Mesenchymal stem cell (in vitro differentiated cells and primary cell): ENCODE measurements around the gene ARFIP1.

ENCODE experiments used
- DNase-seq: peaks from one replicate; pipeline ENCODE4 v3.0.0-alpha.2; 2013
- H2AFZ ChIP-seq: one replicate; pipeline ENCODE4 v1.6.1; 2013; ENCODE audit warnings: low read depth, mild to moderate bottlenecking, control low read depth, inconsistent platforms, low read length, moderate library complexity
- H2AK5ac ChIP-seq: 2 replicates; pipeline ENCODE4 v1.6.1; 2013; ENCODE audit warnings: low read length, moderate library complexity, mild to moderate bottlenecking, inconsistent platforms; ENCODE audit not compliant: severe bottlenecking
- H2BK120ac ChIP-seq: one replicate; pipeline ENCODE4 v1.6.1; 2013; ENCODE audit warnings: low read depth, mild to moderate bottlenecking, inconsistent platforms, low read length, moderate library complexity
- H2BK12ac ChIP-seq, 2 experiments: one replicate each; pipeline ENCODE4 v1.6.1; 2013; ENCODE audit warnings: inconsistent platforms in 2 of 2, low read length in 2 of 2, mild to moderate bottlenecking in 2 of 2, moderate library complexity in 2 of 2, control low read depth in 1 of 2
- H2BK15ac ChIP-seq: one replicate; pipeline ENCODE4 v1.6.1; 2013; ENCODE audit warnings: mild to moderate bottlenecking, low read depth, inconsistent platforms; ENCODE audit not compliant: poor library complexity, severe bottlenecking
- H2BK5ac ChIP-seq: 2 replicates; pipeline ENCODE4 v1.6.1; 2013; ENCODE audit warnings: low read depth, mild to moderate bottlenecking, low read length, control low read depth, inconsistent platforms; ENCODE audit not compliant: poor library complexity, severe bottlenecking
- H3K14ac ChIP-seq, 2 experiments: one replicate each; pipeline ENCODE4 v1.6.1; 2013; ENCODE audit warnings: inconsistent platforms in 2 of 2, low read length in 2 of 2, control low read depth in 1 of 2, mild to moderate bottlenecking in 1 of 2, moderate library complexity in 1 of 2
- H3K18ac ChIP-seq, 2 experiments: one replicate each; pipeline ENCODE4 v1.6.1; 2013; ENCODE audit warnings: inconsistent platforms in 2 of 2, low read length in 2 of 2, control low read depth in 1 of 2, low read depth in 1 of 2, mild to moderate bottlenecking in 1 of 2
- H3K23ac ChIP-seq, 2 experiments: one replicate each; pipeline ENCODE4 v1.6.1; 2013; ENCODE audit warnings: inconsistent platforms in 2 of 2, low read length in 2 of 2, mild to moderate bottlenecking in 2 of 2, moderate library complexity in 2 of 2, control low read depth in 1 of 2
- H3K27ac ChIP-seq: 2 replicates; pipeline ENCODE4 v1.5.1; 2013; ENCODE audit warnings: mild to moderate bottlenecking, moderate library complexity, low read length, control low read depth, inconsistent platforms; ENCODE audit not compliant: poor library complexity, severe bottlenecking
- H3K27me3 ChIP-seq, 2 experiments: 2 replicates each; pipeline versions ENCODE4 v1.6.1 to v1.7.0; 2013; ENCODE audit warnings: low read length in 2 of 2, mild to moderate bottlenecking in 2 of 2, moderate library complexity in 2 of 2, control low read depth in 1 of 2, inconsistent platforms in 1 of 2; ENCODE audit not compliant: control insufficient read depth in 1 of 2, insufficient read depth in 1 of 2
- H3K36me3 ChIP-seq, 2 experiments: 2 replicates each; pipeline versions ENCODE4 v1.6.1 to v1.7.0; 2013; ENCODE audit warnings: low read length in 2 of 2, control low read depth in 1 of 2, inconsistent platforms in 1 of 2, low read depth in 1 of 2, mild to moderate bottlenecking in 1 of 2; ENCODE audit not compliant: insufficient read depth in 2 of 2, control insufficient read depth in 1 of 2
- H3K4ac ChIP-seq, 2 experiments: one replicate each; pipeline ENCODE4 v1.6.1; 2013; ENCODE audit warnings: inconsistent platforms in 2 of 2, low read length in 2 of 2, mild to moderate bottlenecking in 2 of 2, moderate library complexity in 2 of 2, control low read depth in 1 of 2, low read depth in 1 of 2
- H3K4me1 ChIP-seq: 2 replicates; pipeline ENCODE4 v1.6.1; 2013; ENCODE audit warnings: low read depth, low read length, control low read depth; ENCODE audit not compliant: control insufficient read depth, insufficient read depth
- H3K4me2 ChIP-seq: 2 replicates; pipeline ENCODE4 v1.6.1; 2013; ENCODE audit warnings: low read length, mild to moderate bottlenecking, inconsistent platforms; ENCODE audit not compliant: poor library complexity, severe bottlenecking
- H3K4me3 ChIP-seq, 2 experiments: 2 replicates each; pipeline versions ENCODE4 v1.5.1 to v1.7.0; 2013; ENCODE audit warnings: low read length in 2 of 2, mild to moderate bottlenecking in 2 of 2, control low read depth in 1 of 2, low read depth in 1 of 2; ENCODE audit not compliant: insufficient read depth in 1 of 2
- H3K79me1 ChIP-seq: replicated peaks from 2 replicates; pipeline ENCODE4 v1.6.1; 2013; ENCODE audit warnings: mild to moderate bottlenecking, control low read depth, low read length, inconsistent platforms; ENCODE audit not compliant: poor library complexity, severe bottlenecking
- H3K9ac ChIP-seq: 2 replicates; pipeline ENCODE4 v1.7.0; 2013; ENCODE audit warnings: mild to moderate bottlenecking, low read length, moderate library complexity
- H3K9me3 ChIP-seq: 2 replicates; pipeline ENCODE4 v1.7.0; 2013; ENCODE audit warnings: mild to moderate bottlenecking, low read length; ENCODE audit not compliant: control insufficient read depth
- H4K8ac ChIP-seq: one replicate; pipeline ENCODE4 v1.6.1; 2013; ENCODE audit warnings: inconsistent platforms, mild to moderate bottlenecking, low read length, moderate library complexity
- H4K91ac ChIP-seq: one replicate; pipeline ENCODE4 v1.6.1; 2013; ENCODE audit warnings: mild to moderate bottlenecking, low read length, inconsistent platforms
- WGBS: methylation state at CpG from one replicate; pipeline ENCODE4 v1.1.7; 2013; ENCODE audit warnings: mixed read lengths; 5-methylcytosine and 5-hydroxymethylcytosine counted together

Gene ARFIP1

DNA sequence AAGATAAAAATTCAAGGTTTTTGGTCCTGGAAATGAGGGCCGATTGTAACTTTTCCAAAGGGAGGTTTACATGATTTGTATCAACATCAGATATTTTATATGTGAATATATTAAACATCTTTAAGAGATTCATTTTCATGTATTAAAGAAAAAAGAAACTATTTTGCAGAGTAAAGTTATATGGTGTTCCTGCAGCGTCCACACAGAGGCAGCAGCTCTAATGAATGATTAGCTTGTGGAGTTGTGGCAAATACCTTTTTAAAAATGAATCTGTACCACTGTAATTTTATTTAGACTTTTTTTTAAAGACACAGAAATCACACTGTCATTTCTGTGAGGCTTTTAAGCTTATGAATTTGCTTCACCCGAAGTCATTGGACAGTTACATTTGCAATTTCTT, 130.8 kb downstream of the ARFIP1 start:
- no peak overlapping the region for H2AFZ ChIP-seq
- H3K9me3 ChIP-seq, result no peaks in the 10 kb centered on the region
- H3K9ac ChIP-seq, result no peak overlapping the region
- no peak overlapping the region for H4K8ac ChIP-seq
- no peaks in the 10 kb centered on the region for H3K27me3 ChIP-seq
- H3K79me1 ChIP-seq, result peaks cover 1% of the 10 kb centered on the region
- H3K23ac ChIP-seq, result no peak overlapping the region
- DNase-seq, result no peak
- no peak overlapping the region for H2BK5ac ChIP-seq
- no peak overlapping the region for H2BK15ac ChIP-seq
- peaks cover 0 to 42% of the 10 kb centered on the region in 2 experiments for H3K36me3 ChIP-seq
- 83% methylated on average over 1 of the region's 3 CpGs for WGBS
- H2BK120ac ChIP-seq, result no peak overlapping the region
- H2BK12ac ChIP-seq, result no peak overlapping the region
- no peak overlapping the region for H3K27ac ChIP-seq
- H2AK5ac ChIP-seq, result no peak overlapping the region
- no peak overlapping the region for H3K4me3 ChIP-seq
- no peak overlapping the region for H3K4me2 ChIP-seq
- no peak overlapping the region for H4K91ac ChIP-seq
- no peak overlapping the region for H3K14ac ChIP-seq
- no peaks in the 10 kb centered on the region for H3K4me1 ChIP-seq
- H3K18ac ChIP-seq, result no peak overlapping the region
- no peak overlapping the region for H3K4ac ChIP-seq

DNA sequence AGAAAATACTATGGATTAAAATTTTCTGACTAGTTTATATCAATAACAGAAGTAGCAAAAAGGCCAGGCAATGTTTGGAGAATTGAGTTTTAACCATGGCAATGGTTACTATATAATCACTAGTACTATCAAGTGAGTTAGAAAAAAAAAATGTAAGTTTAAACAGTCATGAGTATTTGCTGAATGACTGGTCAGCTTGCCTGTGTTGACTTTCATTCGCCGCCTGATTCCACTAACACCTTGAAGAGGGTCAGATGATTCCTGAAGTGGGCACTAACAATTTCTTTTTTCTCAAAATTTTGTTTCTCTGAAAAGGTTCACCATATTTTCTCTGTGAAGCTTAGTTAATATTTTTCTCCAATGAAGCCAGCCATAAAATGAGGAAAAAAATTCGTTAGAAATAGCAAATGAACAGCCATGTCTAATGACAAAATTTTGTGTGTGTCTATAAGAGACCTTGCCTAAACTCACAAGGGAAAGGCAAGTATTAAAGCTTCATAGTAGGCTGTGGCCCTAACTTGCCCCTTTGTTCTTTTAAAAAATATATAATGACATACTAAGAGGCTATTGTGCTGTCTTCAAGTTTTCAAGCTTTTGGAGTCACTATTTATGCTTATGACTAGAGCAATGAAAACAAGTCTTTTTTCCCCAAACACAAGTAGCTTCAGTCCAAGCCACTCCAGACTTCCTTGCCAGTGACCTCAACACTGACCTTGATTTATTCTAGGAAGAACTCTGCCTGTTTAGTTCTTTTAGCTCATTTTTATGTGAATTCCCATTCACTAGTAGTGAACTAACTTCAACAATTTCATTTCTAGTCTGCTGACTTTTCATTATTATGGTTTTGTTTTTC, 138.0 kb downstream of the ARFIP1 start:
- Histone ChIP-seq H2BK15ac (no peak overlapping the region), H2BK5ac (no peak overlapping the region), H3K9me3 (peaks cover 30% of the 10 kb centered on the region), H2AFZ (no peak overlapping the region), H2BK120ac (no peak overlapping the region), H3K27me3 (no peaks in the 10 kb centered on the region), H3K79me1 (no peaks in the 10 kb centered on the region), H2AK5ac (no peak overlapping the region), H3K9ac (no peak overlapping the region), H3K36me3 (peaks cover 0 to 16% of the 10 kb centered on the region in 2 experiments), H3K14ac (no peak overlapping the region), H4K8ac (no peak overlapping the region), H2BK12ac (no peak overlapping the region), H3K4me3 (no peak overlapping the region), H3K4me2 (no peak overlapping the region), H3K4ac (no peak overlapping the region), H3K4me1 (no peaks in the 10 kb centered on the region), H3K18ac (no peak overlapping the region), H3K23ac (no peak overlapping the region), H3K27ac (no peak overlapping the region), H4K91ac (no peak overlapping the region)
- 100% methylated on average over 2 of the region's 3 CpGs for WGBS
- DNase-seq, result no peak

DNA sequence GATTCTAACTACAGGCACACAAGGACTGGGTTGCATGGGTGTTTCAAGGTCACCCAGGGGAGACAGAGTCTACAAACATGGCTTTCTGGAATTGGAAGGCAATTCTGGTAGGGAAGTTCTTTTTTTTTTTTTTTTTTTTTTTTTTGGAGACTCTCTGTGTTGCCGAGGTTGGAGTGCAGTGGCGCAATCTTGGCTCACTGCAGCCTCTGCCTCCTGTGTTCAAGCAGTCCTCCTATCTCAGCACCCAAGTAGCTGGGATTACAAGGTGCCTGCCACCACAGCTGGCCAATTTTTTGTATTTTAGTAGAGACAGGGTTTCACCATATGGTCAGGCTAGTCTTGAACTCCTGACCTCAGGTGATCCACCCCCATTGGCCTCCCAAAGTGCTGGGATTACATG, 140.1 kb downstream of the ARFIP1 start:
- Histone ChIP-seq H2BK120ac (no peak overlapping the region), H2BK5ac (no peak overlapping the region), H3K27me3 (no peaks in the 10 kb centered on the region), H3K79me1 (no peaks in the 10 kb centered on the region), H2AFZ (no peak overlapping the region), H2AK5ac (no peak overlapping the region), H4K8ac (no peak overlapping the region), H3K4me2 (no peak overlapping the region), H2BK12ac (no peak overlapping the region), H3K23ac (no peak overlapping the region), H4K91ac (no peak overlapping the region), H2BK15ac (no peak overlapping the region), H3K4ac (no peak overlapping the region), H3K27ac (no peak overlapping the region), H3K9me3 (peaks cover 30% of the 10 kb centered on the region), H3K14ac (no peak overlapping the region), H3K18ac (no peak overlapping the region), H3K4me3 (peak overlapping the region in 1 of 2 experiments; percentile 33), H3K9ac (no peak overlapping the region), H3K36me3 (peaks cover 0 to 13% of the 10 kb centered on the region in 2 experiments), H3K4me1 (no peaks in the 10 kb centered on the region)
- DNase-seq, result no peak
- no CpG with 5 or more reads among the region's 2 CpGs for WGBS

DNA sequence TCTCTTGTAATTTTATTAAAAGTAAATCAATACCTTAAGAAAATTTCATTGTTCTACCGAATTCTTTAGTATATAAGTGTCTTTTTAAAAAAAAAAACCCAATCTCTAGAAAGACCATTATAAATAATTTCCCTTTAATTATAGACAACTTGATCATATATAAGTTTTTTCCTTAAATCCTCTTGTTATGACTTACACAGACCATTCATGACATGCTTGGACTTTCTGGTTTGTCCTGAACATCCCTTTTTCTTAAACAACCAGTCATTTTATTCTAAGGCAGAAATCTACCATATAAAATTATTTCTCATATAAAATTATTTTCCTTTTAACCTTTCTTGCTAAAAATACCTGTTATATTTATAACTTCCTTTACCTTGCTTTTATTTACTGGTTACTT, 141.0 kb downstream of the ARFIP1 start:
- Histone ChIP-seq H3K14ac (no peak overlapping the region), H2AK5ac (no peak overlapping the region), H3K36me3 (peaks cover 0 to 13% of the 10 kb centered on the region in 2 experiments), H2BK12ac (no peak overlapping the region), H3K79me1 (no peaks in the 10 kb centered on the region), H3K4me3 (no peak overlapping the region), H3K9me3 (peaks cover 30% of the 10 kb centered on the region), H2BK15ac (no peak overlapping the region), H3K4ac (no peak overlapping the region), H4K91ac (no peak overlapping the region), H3K27ac (no peak overlapping the region), H3K9ac (no peak overlapping the region), H3K4me2 (no peak overlapping the region), H2BK5ac (no peak overlapping the region), H3K18ac (no peak overlapping the region), H3K23ac (no peak overlapping the region), H2BK120ac (no peak overlapping the region), H3K4me1 (no peaks in the 10 kb centered on the region), H3K27me3 (no peaks in the 10 kb centered on the region), H2AFZ (no peak overlapping the region), H4K8ac (no peak overlapping the region)
- DNase-seq, result peak; percentile 28
- WGBS, result no CpG with 5 or more reads among the region's 1 CpG
